ENCODE measurements around the gene ZNF77. TPM values are rescaled to one million over a fixed set of nuclear protein-coding genes. Genes with fewer than 3 reads are reported as not detected.
"Not testable (repeated sequence)": the region's sequence is repeated elsewhere in the genome, so short reads cannot be mapped to it uniquely, and the experiment has no call there.

ZNF77 gene
- total RNA-seq, 1 donor from 2014 or later, result 5.8 TPM

DNA sequence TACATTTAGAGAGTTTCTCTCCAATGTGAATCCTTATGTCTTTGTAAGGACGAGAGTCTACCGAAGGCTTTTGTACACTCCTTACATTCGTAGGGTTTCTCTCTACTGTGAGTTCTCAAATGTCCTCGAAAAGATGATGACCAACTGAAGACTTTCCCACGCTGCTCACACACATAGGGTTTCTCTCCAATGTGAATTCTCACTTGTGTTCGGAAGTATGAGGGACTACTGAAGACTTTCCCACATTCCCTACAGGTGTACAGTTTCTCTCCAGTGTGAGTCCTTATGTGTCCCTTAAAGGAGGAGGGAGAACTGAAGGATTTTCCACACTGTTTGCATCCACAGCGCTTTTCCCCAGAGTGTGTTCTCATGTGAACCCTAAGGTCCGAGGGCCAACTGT, 48.1 kb downstream of the ZNF77 start:
- peaks cover 5% of the 10 kb centered on the region for H3K9me3 Mint-ChIP-seq
- peaks cover 7% of the 10 kb centered on the region for H3K4me1 Mint-ChIP-seq (ENCODE audit: unreplicated experiment)
- TF ChIP-seq CTCF (conservative IDR thresholded peaks at IDR 0.05), result no peak

DNA sequence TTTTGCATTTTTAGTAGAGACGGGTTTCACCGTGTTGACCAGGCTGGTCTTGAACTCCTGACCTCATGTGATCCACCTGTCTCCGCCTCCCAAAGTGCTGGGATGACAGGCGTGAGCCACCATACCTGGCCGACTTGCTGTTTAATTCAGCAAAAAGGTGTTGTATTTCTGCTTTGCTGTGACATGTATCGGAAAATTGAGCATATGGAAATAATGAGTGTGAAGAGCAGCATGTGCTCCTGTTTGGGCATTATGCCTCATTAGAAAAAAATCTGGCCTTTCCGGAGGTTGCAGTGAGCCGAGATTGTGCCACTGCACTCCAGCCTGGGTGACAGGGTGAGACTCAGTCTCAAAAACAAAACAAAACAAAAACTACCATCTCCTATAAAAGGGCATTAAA, 54.2 kb downstream of the ZNF77 start:
- not testable (repeated sequence) for H3K36me3 Mint-ChIP-seq; H3K27me3 Mint-ChIP-seq; H3K4me3 Mint-ChIP-seq; DNase-seq (ENCODE audit: extremely low spot score, unreplicated experiment); H3K9me3 Mint-ChIP-seq; H3K27ac Mint-ChIP-seq; H3K4me1 Mint-ChIP-seq (ENCODE audit: unreplicated experiment)

More for the DNA sequence above, 48.1 kb downstream of the ZNF77 start:
- no peak overlapping the region for H3K27ac Mint-ChIP-seq
- H3K27me3 Mint-ChIP-seq, result peaks cover 4% of the 10 kb centered on the region
- H3K4me3 Mint-ChIP-seq, result no peak overlapping the region
- DNase-seq (ENCODE audit: extremely low spot score, unreplicated experiment), result no peak
- H3K36me3 Mint-ChIP-seq, result peaks cover 5% of the 10 kb centered on the region

DNA sequence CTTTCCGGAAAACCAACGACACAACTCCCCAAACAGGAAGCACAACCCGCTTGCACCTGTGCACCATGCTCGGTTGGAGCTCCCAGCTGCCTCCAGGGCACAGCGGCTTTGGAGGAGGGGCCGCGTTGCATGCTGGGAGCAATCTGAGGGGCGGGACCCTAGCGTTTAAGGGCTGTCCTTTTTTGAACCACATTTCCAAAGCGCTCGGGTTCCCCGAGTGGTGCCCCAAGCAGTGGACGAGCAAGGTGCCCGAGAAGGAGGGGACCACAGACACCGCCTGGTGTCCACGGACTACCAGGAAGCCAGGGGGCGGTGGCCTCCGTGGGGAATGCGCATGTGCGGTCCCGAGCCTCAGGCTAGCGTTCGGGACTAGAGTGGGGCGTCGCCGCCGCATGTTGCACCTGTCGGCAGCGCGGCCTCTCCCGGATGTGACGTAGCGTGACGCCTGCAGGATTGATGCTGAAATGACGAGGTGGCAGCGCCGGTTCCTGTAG, 56.0 kb downstream of the ZNF77 start:
- no peaks in the 10 kb centered on the region for H3K36me3 Mint-ChIP-seq
- no peaks in the 10 kb centered on the region for H3K27me3 Mint-ChIP-seq
- DNase-seq (ENCODE audit: extremely low spot score, unreplicated experiment), result no peak
- H3K4me1 Mint-ChIP-seq (ENCODE audit: unreplicated experiment), result peaks cover 3% of the 10 kb centered on the region
- H3K4me3 Mint-ChIP-seq, result no peak overlapping the region
- no peak overlapping the region for H3K27ac Mint-ChIP-seq
- no peak for TF ChIP-seq CTCF (conservative IDR thresholded peaks at IDR 0.05)
- H3K9me3 Mint-ChIP-seq, result no peaks in the 10 kb centered on the region

GRCh38 chr19:2887391-2887914, 57.3 kb downstream of the ZNF77 start:
- peaks cover 3% of the 10 kb centered on the region for H3K4me1 Mint-ChIP-seq (ENCODE audit: unreplicated experiment)
- DNase-seq (ENCODE audit: extremely low spot score, unreplicated experiment), result no peak

GRCh38 chr19:2885736-2886135, 59.0 kb downstream of the ZNF77 start:
- Mint-ChIP-seq H3K9me3 (no peaks in the 10 kb centered on the region), H3K4me1 (ENCODE audit: unreplicated experiment) (peaks cover 3% of the 10 kb centered on the region), H3K4me3 (no peak overlapping the region), H3K27ac (no peak overlapping the region), H3K27me3 (no peaks in the 10 kb centered on the region), H3K36me3 (no peaks in the 10 kb centered on the region)
- no peak for DNase-seq (ENCODE audit: extremely low spot score, unreplicated experiment)
- no peak for TF ChIP-seq CTCF (conservative IDR thresholded peaks at IDR 0.05)

More at GRCh38 chr19:2887391-2887914, 57.3 kb downstream of the ZNF77 start:
- Mint-ChIP-seq H3K27me3 (no peaks in the 10 kb centered on the region), H3K4me3 (no peak overlapping the region), H3K9me3 (no peaks in the 10 kb centered on the region), H3K27ac (no peak overlapping the region), H3K36me3 (no peaks in the 10 kb centered on the region)
- TF ChIP-seq CTCF (conservative IDR thresholded peaks at IDR 0.05), result peak; percentile 78

GRCh38 chr19:2883686-2884439, 60.9 kb downstream of the ZNF77 start:
- no peak overlapping the region for H3K27ac Mint-ChIP-seq

More at GRCh38 chr19:2883686-2884439, 60.9 kb downstream of the ZNF77 start:
- TF ChIP-seq CTCF (conservative IDR thresholded peaks at IDR 0.05), result no peak
- no peaks in the 10 kb centered on the region for H3K9me3 Mint-ChIP-seq
- no peaks in the 10 kb centered on the region for H3K36me3 Mint-ChIP-seq
- no peak for DNase-seq (ENCODE audit: extremely low spot score, unreplicated experiment)
- H3K4me1 Mint-ChIP-seq (ENCODE audit: unreplicated experiment), result peaks cover 3% of the 10 kb centered on the region
- no peaks in the 10 kb centered on the region for H3K27me3 Mint-ChIP-seq
- H3K4me3 Mint-ChIP-seq, result no peak overlapping the region
